A549 (cell line): ENCODE measurements around the gene TBXT. TPM values are rescaled to one million over a fixed set of nuclear protein-coding genes. Genes with fewer than 3 reads are reported as not detected.

Experiments used
- ATAC-seq, 2 experiments: fragments of 200-7000 bp in 1 of 2; fragments of >200 bp in 1 of 2; cut with Nextera tagmentation in 1 of 2; cut with Tn5 transposase in 1 of 2; 3 replicates each; pipeline versions ENCODE4 v1.8.0 to v1.9.1; 2018 to 2020; ENCODE audit warnings: mild to moderate bottlenecking in 1 of 2, moderate library complexity in 1 of 2
- CTCF ChIA-PET: fragments of 300-600 bp; sonication (Branson Sonifier 250); formaldehyde crosslinking; extraction: SDS; loops from one replicate; lab custom pipeline; 2021; ENCODE audit warnings: antibody characterized with exemption, inconsistent platforms; lab: Yijun Ruan, JAX
- POLR2A ChIA-PET: fragments of 350-600 bp; formaldehyde crosslinking; extraction: SDS; loops from one replicate; lab custom pipeline; 2021; ENCODE audit warnings: antibody characterized with exemption, inconsistent platforms; lab: Yijun Ruan, JAX
- DNase-seq, 2 experiments: peaks; one replicate each; pipeline versions ENCODE4 v3.0.0 to v3.0.0-alpha.2; 2011 to 2016; ENCODE audit warnings: low read depth in 1 of 2, low spot score in 1 of 2
- FAIRE-seq: peaks from 2 replicates; lab custom pipeline; 2011; peaks lifted over from hg19 to GRCh38; lab: Jason Lieb, UNC
- H3K27ac ChIP-seq, 2 experiments: fragments of >200 bp; sonication (Bioruptor Twin); formaldehyde crosslinking; 3 replicates each; pipeline ENCODE4 v1.5.1; 2016 to 2017
- H3K4me1 ChIP-seq: fragments of >200 bp; sonication (Bioruptor Twin); formaldehyde crosslinking; 3 replicates; pipeline ENCODE4 v1.6.1; 2016
- H3K4me2 ChIP-seq: fragments of >200 bp; sonication (Bioruptor Twin); formaldehyde crosslinking; 3 replicates; pipeline ENCODE4 v1.6.1; 2016
- H3K4me3 ChIP-seq: fragments of >200 bp; sonication (Bioruptor Twin); formaldehyde crosslinking; 3 replicates; pipeline ENCODE4 v1.5.1; 2016
- H3K9me3 ChIP-seq: fragments of >200 bp; sonication (Bioruptor Twin); formaldehyde crosslinking; 3 replicates; pipeline ENCODE4 v1.6.1; 2016
- ATOH8 ChIP-seq: fragments of 250-450 bp; sonication (Bioruptor Pico); IDR thresholded peaks from 2 replicates; pipeline ENCODE4 v1.5.0; 2020; ENCODE audit warnings: low read depth, mild to moderate bottlenecking, moderate library complexity
- BHLHE40 ChIP-seq: IDR thresholded peaks from 2 replicates; pipeline ENCODE4 v1.6.1; 2012; ENCODE audit warnings: low read depth, low read length, inconsistent platforms
- E2F6 ChIP-seq: IDR thresholded peaks from 2 replicates; pipeline ENCODE4 v1.6.1; 2012; ENCODE audit warnings: low read depth, borderline replicate concordance
- EHF ChIP-seq: fragments of 250-450 bp; sonication (Bioruptor Pico); IDR thresholded peaks from 2 replicates; pipeline ENCODE4 v1.5.0; 2020; ENCODE audit warnings: mild to moderate bottlenecking
- EHMT2 ChIP-seq: fragments of 200-600 bp; sonication (generic); IDR thresholded peaks from 2 replicates; pipeline ENCODE4 v1.6.1; 2016; ENCODE audit warnings: antibody characterized with exemption, low read depth, mild to moderate bottlenecking, moderate library complexity
- EP300 ChIP-seq, 2 experiments: fragments of >200 bp; sonication (Bioruptor Twin); formaldehyde crosslinking; IDR thresholded peaks; 2 replicates in 1 of 2; 3 replicates in 1 of 2; pipeline ENCODE4 v1.6.1; 2016 to 2017
- FOSL2 ChIP-seq, 2 experiments: fragments of 450-650 bp in 1 of 2; fragments of >200 bp in 1 of 2; sonication (Bioruptor Twin) in 1 of 2; formaldehyde crosslinking; IDR thresholded peaks; 2 replicates each; pipeline versions ENCODE4 v1.5.0 to v1.6.1; 2016 to 2020; ENCODE audit warnings: mild to moderate bottlenecking in 1 of 2, moderate library complexity in 1 of 2
- FOXS1 ChIP-seq: fragments of 250-450 bp; sonication (Bioruptor Pico); IDR thresholded peaks from 2 replicates; pipeline ENCODE4 v1.5.0; 2020; ENCODE audit warnings: mild to moderate bottlenecking, moderate library complexity
- HEYL ChIP-seq: fragments of 250-450 bp; sonication (Bioruptor Pico); IDR thresholded peaks from 2 replicates; pipeline ENCODE4 v1.8.0; 2021; ENCODE audit warnings: mild to moderate bottlenecking, moderate library complexity
- HOXB5 ChIP-seq: fragments of 250-450 bp; sonication (Bioruptor Pico); IDR thresholded peaks from 2 replicates; pipeline ENCODE4 v1.5.0; 2020; ENCODE audit warnings: mild to moderate bottlenecking, moderate library complexity
- KDM5A ChIP-seq: fragments of 200-600 bp; sonication (generic); IDR thresholded peaks from 2 replicates; pipeline ENCODE4 v1.6.1; 2016; ENCODE audit warnings: antibody characterized with exemption, mild to moderate bottlenecking
- MAFK ChIP-seq: fragments of 450-650 bp; IDR thresholded peaks from 2 replicates; pipeline ENCODE4 v1.6.1; 2014; ENCODE audit not compliant: partially characterized antibody
- MAX ChIP-seq: IDR thresholded peaks from 2 replicates; pipeline ENCODE4 v1.6.1; 2012
- NR3C1 ChIP-seq: fragments of >200 bp; sonication (Bioruptor Twin); formaldehyde crosslinking; IDR thresholded peaks from 3 replicates; pipeline ENCODE4 v1.6.1; 2017
- PHF8 ChIP-seq: fragments of 200-600 bp; sonication (generic); IDR thresholded peaks from 2 replicates; pipeline ENCODE4 v1.6.1; 2016; ENCODE audit warnings: low read depth, mild to moderate bottlenecking, antibody characterized with exemption, moderate library complexity, borderline replicate concordance
- RNF2 ChIP-seq: fragments of 200-600 bp; sonication (generic); IDR thresholded peaks from 2 replicates; pipeline ENCODE4 v1.6.1; 2016; ENCODE audit warnings: low read depth, mild to moderate bottlenecking, antibody characterized with exemption, moderate library complexity, borderline replicate concordance
- SREBF2 ChIP-seq: fragments of 450-650 bp; IDR thresholded peaks from 2 replicates; pipeline ENCODE4 v1.6.1; 2014; ENCODE audit warnings: mild to moderate bottlenecking, moderate library complexity
- WGBS: methylation state at CpG from one replicate; pipeline ENCODE4 v1.1.6; 2017; ENCODE audit errors: missing lambda C conversion rate; 5-methylcytosine and 5-hydroxymethylcytosine counted together
- polyA plus RNA-seq, 4 experiments: library from polyadenylated mRNA; depleted of rRNA in 3 of 4; stranded (reverse); fragments of >200 nt; fragmentation: RNase III in 1 of 4; extraction: RNeasy Plus Mini Kit Qiagen cat#74134 plus additional on column Dnase treatment in 1 of 4; gene quantifications; 2 replicates in 3 of 4; 3 replicates in 1 of 4; pipeline ENCODE4 v1.2.3, GENCODE V29; 2011 to 2017
- TF ChIP-seq, protein P1 (sequence below): fragments of >200 bp; sonication (Bioruptor Twin); formaldehyde crosslinking; IDR thresholded peaks from 2 replicates; pipeline ENCODE4 v1.6.1; 2016
- TF ChIP-seq, protein P2 (sequence below): IDR thresholded peaks from 2 replicates; pipeline ENCODE4 v1.6.1; 2012

Gene TBXT
- polyA plus RNA-seq, 2 of the 4 experiments (the other 2 are of a cell fraction): not detected

- ChIA-PET CTCF (no interaction called here), POLR2A (no interaction called here)
- Histone ChIP-seq H3K4me3 (no peak overlapping the region), H3K9me3 (no peaks in the 10 kb centered on the region), H3K27ac (no peak overlapping the region), H3K4me2 (peak overlapping the region; percentile 28; the same call in 1 of the 3 replicates), H3K4me1 (no peaks in the 10 kb centered on the region)
- ATAC-seq (peak in 1 of 2 experiments; percentile 60; a peak in 3 of 6 replicates), FAIRE-seq (no peak), DNase-seq (no peak)
- WGBS: 24% methylated on average over 9 of the region's 9 CpGs
- TF ChIP-seq EP300 (IDR thresholded peaks at IDR 0.05) (no peak), PHF8 (no peak), FOSL2 (IDR thresholded peaks at IDR 0.05) (no peak), FOSL2 (CRISPR knock-in tag; IDR thresholded peaks at IDR 0.05) (no peak), KDM5A (no peak), MAX (no peak), EHF (CRISPR knock-in tag) (no peak), SREBF2 (no peak), ATOH8 (CRISPR knock-in tag) (no peak), E2F6 (no peak), BHLHE40 (no peak), NR3C1 (no peak), HEYL (no peak), MAFK (no peak), RNF2 (no peak)
- TF ChIP-seq, protein P1, sequence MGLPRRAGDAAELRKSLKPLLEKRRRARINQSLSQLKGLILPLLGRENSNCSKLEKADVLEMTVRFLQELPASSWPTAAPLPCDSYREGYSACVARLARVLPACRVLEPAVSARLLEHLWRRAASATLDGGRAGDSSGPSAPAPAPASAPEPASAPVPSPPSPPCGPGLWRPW: no peak
These were observed 5.8 kb upstream of the TBXT start for GRCh38 chr6:166173281-166173951.

GRCh38 chr6:166172546-166172945, 4.9 kb upstream of the TBXT start:
- WGBS: 83% methylated on average over 3 of the region's 3 CpGs
- POLR2A ChIA-PET: no interaction called here
- no peak overlapping the region for H3K4me2 ChIP-seq
- H3K4me1 ChIP-seq: peaks cover 3% of the 10 kb centered on the region; the same call in 1 of the 3 replicates
- H3K4me3 ChIP-seq: no peak overlapping the region
- ATAC-seq (no peak), FAIRE-seq (no peak), DNase-seq (no peak)
- CTCF ChIA-PET: no interaction called here
- no peaks in the 10 kb centered on the region for H3K9me3 ChIP-seq
- TF ChIP-seq EHMT2: no peak
- no peak for TF ChIP-seq EP300 (IDR thresholded peaks at IDR 0.05)
- TF ChIP-seq MAX: no peak
- TF ChIP-seq, protein P2, sequence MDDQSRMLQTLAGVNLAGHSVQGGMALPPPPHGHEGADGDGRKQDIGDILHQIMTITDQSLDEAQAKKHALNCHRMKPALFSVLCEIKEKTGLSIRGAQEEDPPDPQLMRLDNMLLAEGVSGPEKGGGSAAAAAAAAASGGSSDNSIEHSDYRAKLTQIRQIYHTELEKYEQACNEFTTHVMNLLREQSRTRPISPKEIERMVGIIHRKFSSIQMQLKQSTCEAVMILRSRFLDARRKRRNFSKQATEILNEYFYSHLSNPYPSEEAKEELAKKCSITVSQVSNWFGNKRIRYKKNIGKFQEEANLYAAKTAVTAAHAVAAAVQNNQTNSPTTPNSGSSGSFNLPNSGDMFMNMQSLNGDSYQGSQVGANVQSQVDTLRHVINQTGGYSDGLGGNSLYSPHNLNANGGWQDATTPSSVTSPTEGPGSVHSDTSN: no peak
- no peak for TF ChIP-seq FOXS1
- TF ChIP-seq FOSL2 (IDR thresholded peaks at IDR 0.05): no peak
- no peak for TF ChIP-seq FOSL2 (CRISPR knock-in tag; IDR thresholded peaks at IDR 0.05)
- TF ChIP-seq HOXB5 (CRISPR knock-in tag): no peak
- H3K27ac ChIP-seq: no peak overlapping the region
